Activated CD4-positive, alpha-beta T cell treated with anti-CD3 and anti-CD28 coated beads, Interleukin-2, amount 50 U/mL, for 48 hours (primary cell): ENCODE measurements around the gene ITIH5.
"Not testable (repeated sequence)": the region's sequence is repeated elsewhere in the genome, so short reads cannot be mapped to it uniquely, and the experiment has no call there.

Source experiments
- DNase-seq, 2 experiments: peaks; one replicate each; pipeline ENCODE4 v3.0.0-alpha.2; 2020

The ITIH5 gene

GRCh38 chr10:7666253-7667023 lies at the start of gene ITIH5:
ITIH5 (minus strand) TSS chr10:7666966; CDS start chr10:7666892, 74 bp downstream.
- no peak for DNase-seq

- DNase-seq = no peak
Measured at GRCh38 chr10:7715515-7715914, 48.7 kb upstream of the ITIH5 start.

- DNase-seq = not testable (repeated sequence)
Measured at GRCh38 chr10:7711075-7711474, 44.3 kb upstream of the ITIH5 start.

- no peak for DNase-seq
Measured at GRCh38 chr10:7710446-7710845, 43.7 kb upstream of the ITIH5 start.

- no peak for DNase-seq
Measured at GRCh38 chr10:7708832-7709231, 42.1 kb upstream of the ITIH5 start.

GRCh38 chr10:7707858-7708622 lies 41.3 kb upstream of the ITIH5 start:
- DNase-seq = no peak

- DNase-seq = no peak
Measured at GRCh38 chr10:7707102-7707501, 40.3 kb upstream of the ITIH5 start.

- no peak for DNase-seq
Measured at GRCh38 chr10:7706534-7707073, 39.8 kb upstream of the ITIH5 start.

GRCh38 chr10:7705341-7705740 lies 38.6 kb upstream of the ITIH5 start:
- DNase-seq = no peak

- DNase-seq = no peak
Measured at GRCh38 chr10:7704071-7705016, 37.6 kb upstream of the ITIH5 start.

- no peak for DNase-seq
Measured at GRCh38 chr10:7703140-7703539, 36.4 kb upstream of the ITIH5 start, which contains the start of gene ITIH2. ITIH2 (plus strand) TSS chr10:7703316; CDS start chr10:7703435, 119 bp downstream.

- DNase-seq = no peak
Measured at GRCh38 chr10:7702288-7702812, 35.6 kb upstream of the ITIH5 start.

GRCh38 chr10:7701158-7701742 lies 34.5 kb upstream of the ITIH5 start:
- no peak for DNase-seq

GRCh38 chr10:7700577-7701125 lies 33.9 kb upstream of the ITIH5 start:
- no peak for DNase-seq

GRCh38 chr10:7697426-7697825 lies 30.7 kb upstream of the ITIH5 start:
- DNase-seq = no peak

GRCh38 chr10:7696545-7696944 lies 29.8 kb upstream of the ITIH5 start:
- DNase-seq = no peak

GRCh38 chr10:7693194-7693593 lies 26.4 kb upstream of the ITIH5 start:
- DNase-seq = not testable (repeated sequence)

- not testable (repeated sequence) for DNase-seq
Measured at GRCh38 chr10:7692368-7692767, 25.6 kb upstream of the ITIH5 start.

- DNase-seq = not testable (repeated sequence)
Measured at GRCh38 chr10:7690885-7691597, 24.3 kb upstream of the ITIH5 start.

GRCh38 chr10:7689591-7689990 lies 22.8 kb upstream of the ITIH5 start:
- DNase-seq = no peak
